Stimulated activated CD4-positive, alpha-beta T cell treated with anti-CD3 and anti-CD28 coated beads, Interleukin-15, amount 100 ng/mL, for 1 hour (primary cell): ENCODE measurements around the gene MTUS2.

Source experiments
- DNase-seq, 2 donors: peaks; one replicate each; pipeline ENCODE4 v3.0.0-alpha.2; 2020; ENCODE audit warnings: low read depth in 1 of 2, low spot score in 1 of 2

The MTUS2 gene

GRCh38 chr13:29515372-29515771, 695.2 kb downstream of the MTUS2 start:
- no peak for DNase-seq

GRCh38 chr13:29516012-29516411, 695.9 kb downstream of the MTUS2 start:
- no peak for DNase-seq

GRCh38 chr13:29516880-29517279, 696.7 kb downstream of the MTUS2 start:
- DNase-seq = no peak

GRCh38 chr13:29519921-29520320, 699.8 kb downstream of the MTUS2 start:
- no peak for DNase-seq

DNA sequence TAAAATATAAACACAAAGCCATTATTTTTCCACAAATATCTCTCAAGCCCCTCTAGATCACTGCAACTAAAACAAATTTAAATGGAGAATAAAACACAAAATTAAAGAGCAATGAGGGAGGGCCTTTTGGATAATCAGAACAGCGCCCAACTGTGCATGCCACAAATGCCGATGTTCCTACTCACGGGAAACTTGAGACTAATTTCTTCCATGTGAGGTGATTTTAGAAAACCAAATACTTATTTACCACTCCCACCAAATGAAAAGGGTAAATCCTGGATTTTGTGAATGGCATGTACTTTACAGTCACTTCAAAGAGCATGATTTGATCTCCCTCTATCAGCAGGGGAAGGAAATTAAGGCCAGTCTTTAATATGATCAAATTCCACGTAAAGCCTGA, 700.5 kb downstream of the MTUS2 start:
- no peak for DNase-seq

DNA sequence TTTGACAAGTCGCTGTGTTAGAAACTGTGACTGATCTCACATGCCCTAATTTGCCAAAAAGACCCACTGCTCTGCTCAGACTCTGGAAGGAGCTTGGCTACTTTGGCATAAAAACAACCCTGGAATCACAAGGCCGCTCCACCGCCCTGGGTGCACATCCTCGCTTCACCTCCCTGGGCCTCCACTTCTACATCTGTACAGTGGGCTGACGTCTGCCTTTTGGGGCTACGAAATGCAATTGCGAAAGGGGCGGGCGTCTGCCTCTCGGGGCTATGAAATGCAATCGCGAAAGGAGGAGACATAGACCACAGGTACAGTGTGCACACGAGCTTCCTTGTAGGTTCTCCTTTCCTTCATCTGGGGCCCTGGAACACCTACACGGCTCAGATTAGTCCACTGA, 701.2 kb downstream of the MTUS2 start:
- DNase-seq = no peak

GRCh38 chr13:29522044-29522685, 702.0 kb downstream of the MTUS2 start:
- no peak for DNase-seq

- DNase-seq = no peak
These were observed 703.2 kb downstream of the MTUS2 start for GRCh38 chr13:29523199-29523961.

GRCh38 chr13:29524176-29524575, 704.0 kb downstream of the MTUS2 start:
- DNase-seq = no peak

DNA sequence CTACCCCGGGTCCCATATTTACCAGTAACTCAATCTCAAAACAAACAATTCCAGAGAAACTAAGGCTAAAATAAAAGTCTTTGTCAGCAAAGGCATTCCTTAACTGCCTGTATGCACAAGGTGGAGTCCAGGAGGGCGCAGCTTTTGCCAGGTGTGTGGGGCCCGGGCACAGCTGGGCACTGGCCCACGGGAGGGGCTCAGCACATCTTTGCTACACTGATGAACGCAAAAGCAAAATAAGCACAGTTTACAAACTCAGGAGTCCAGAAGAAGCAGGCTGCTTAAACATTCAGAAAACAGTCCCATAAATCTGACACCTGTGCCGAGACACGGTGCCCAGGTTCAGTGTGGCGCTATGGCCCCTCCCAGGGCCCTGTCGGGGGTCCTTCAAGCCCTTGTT, 704.5 kb downstream of the MTUS2 start:
- DNase-seq = no peak

- DNase-seq = no peak
These were observed 705.6 kb downstream of the MTUS2 start for GRCh38 chr13:29525757-29526156.

DNA sequence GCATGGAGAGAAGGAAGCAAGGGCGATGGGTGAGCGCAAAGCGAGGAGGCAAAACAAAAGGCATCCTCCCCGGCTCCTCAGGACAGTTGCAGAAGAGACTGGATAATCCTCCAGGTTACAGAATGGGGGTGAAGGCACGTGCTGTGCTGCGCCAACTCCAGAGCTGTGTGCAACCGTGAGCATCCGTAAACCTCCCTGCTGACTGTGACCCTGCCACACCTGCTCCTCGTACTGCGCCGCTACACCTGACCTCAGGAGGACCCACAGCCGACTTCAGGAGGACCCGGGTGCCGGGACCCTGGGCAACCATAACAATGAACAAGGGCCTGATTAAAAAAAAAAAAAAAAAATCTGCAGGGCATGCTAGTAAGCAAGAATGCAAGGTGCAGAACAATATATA, 706.6 kb downstream of the MTUS2 start:
- DNase-seq = no peak

- DNase-seq = no peak
These were observed 707.4 kb downstream of the MTUS2 start for GRCh38 chr13:29527511-29527910.

DNA sequence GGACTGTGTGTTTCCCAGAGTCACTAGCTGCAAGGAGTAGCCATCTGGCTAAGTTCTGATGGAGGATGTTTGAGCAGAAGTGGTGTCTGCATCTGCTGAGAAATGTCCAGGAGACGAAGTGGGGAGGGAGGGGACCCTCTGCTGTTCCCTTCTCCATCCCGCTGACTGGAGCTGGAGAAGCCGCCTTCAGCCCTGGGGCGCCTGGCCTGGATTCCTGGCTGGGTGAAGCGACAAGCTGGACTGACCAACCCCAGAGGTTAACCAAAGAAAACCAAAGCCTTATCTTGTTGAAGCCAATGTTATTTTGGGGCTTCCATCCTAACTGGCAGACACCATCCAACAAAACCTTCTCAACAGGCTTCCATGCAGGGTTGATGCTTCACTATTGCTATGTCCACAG, 707.8 kb downstream of the MTUS2 start:
- DNase-seq = no peak

GRCh38 chr13:29529754-29530153, 709.6 kb downstream of the MTUS2 start:
- DNase-seq = no peak

- no peak for DNase-seq
These were observed 710.8 kb downstream of the MTUS2 start for GRCh38 chr13:29530901-29531300.

- DNase-seq = no peak
These were observed 712.0 kb downstream of the MTUS2 start for GRCh38 chr13:29532116-29532515.

- DNase-seq = no peak
These were observed 712.7 kb downstream of the MTUS2 start for GRCh38 chr13:29532821-29533220.

DNA sequence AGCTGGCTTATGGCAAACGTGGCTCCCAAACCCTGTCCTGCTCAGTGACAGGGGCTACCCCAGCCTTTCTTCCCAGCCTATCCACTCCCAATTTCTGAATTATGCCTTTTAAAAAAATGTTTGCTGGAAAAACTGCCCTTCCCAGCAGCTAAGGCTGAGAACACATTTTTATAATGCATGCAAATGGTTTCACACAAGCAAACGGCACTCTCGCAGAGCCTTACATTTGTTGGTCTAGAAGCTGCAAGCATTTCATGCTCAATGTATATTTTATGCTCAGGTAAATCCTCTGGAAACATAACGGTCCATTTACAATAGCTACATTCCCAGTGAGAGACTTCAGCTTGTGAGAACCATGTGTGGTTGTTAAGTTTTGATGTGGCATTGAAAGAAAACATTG, 713.9 kb downstream of the MTUS2 start:
- DNase-seq = no peak

DNA sequence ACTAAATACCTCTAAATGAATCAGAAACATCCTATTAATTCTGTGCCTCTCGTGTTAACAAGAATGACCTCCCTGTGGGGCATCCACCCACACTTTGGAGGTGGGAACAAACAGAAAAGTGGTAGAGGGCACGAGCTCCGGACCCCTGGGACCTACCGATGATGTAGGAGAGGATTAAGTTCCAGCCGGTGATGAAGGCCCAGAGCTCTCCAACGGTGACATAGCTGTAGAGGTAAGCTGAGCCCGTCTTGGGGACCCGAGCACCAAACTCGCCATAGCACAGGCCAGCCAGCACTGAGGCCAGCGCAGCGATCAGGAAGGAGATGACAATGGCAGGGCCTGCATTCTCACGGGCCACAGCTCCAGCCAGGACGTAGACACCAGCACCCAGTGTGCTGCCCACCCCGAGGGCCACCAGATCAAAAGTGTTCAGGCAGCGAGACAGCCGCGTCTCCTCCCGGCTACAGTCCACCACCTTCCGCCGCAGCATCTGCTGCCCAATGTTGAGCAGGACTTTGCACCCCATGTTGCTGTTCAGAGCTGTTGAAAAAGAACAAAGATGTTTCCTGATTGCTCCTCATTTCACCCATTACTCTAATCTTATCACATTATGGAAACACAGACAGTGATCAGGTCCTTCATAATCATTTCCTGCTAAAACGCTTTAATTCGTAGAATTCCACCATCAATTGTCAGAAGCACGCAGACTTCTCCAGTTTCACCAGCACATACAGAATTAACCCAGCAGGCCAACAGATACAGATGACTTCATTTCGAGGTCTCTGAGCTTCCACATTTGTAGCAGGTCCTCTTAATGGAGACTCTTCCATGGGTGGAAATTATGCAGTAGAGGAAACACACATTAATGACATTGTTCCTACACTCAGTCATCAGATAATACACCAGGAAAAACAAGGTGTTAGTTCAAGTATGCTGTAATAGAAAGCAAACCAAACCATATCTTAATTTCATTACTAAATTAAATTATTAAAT, 715.8 kb downstream of the MTUS2 start:
- no peak for DNase-seq

DNA sequence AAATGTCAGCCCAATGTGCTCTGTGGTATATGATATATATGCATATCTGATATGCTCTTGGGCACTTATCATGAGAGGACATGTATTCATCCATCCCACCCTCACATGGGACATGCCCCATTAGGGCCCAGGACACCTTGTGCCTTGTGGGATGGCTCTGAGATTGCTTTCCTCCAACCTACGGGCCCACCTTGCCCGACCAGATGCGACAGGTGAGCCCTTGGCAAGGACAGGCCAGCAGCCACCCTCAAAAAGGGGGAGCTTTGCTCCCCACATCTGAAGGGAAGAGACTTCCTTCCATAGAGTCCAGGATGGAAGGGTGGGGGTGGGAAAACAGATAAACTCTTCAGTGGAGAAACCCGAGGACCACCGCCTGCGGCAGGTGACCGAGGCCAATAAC, 716.7 kb downstream of the MTUS2 start:
- DNase-seq = no peak
